Measurements from ENCODE around the gene CRTC1. TPM values are rescaled to one million over a fixed set of nuclear protein-coding genes. Genes with fewer than 3 reads are reported as not detected.

CRTC1 gene
- total and polyA plus RNA-seq, 9 of the 15 experiments (the other 6 are each of a cell fraction or from before 2014, with no cell fraction given): 0.25 to 3.8 (median 1.2) TPM; not detected in 2

DNA sequence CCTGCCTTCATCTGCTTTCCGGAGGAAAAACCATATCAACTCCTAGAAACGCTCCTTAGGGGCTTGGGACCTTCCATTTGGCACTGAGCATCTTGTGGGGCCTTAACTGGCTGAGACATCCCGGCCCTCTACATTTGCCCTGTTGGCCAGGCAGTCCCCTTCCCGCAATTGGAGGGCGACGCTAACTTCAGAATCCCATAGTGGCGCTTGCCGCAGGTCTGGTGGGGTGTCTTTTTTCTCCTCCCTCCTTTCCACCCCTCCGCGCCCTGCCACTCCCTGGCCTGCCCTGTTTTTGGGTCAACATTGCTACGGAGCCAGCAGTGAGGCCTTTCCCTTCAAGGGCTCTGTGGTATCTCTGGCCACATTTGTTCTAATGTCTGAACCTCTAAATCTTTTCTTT, 13.6 kb upstream of the CRTC1 start:
- Histone ChIP-seq H3K4me2 (ENCODE audit: insufficient read depth, low read length) (no peak overlapping the region), H3K79me2 (ENCODE audit: control insufficient read depth, insufficient read depth, low read length) (no peaks in the 10 kb centered on the region), H3K36me3 (ENCODE audit: control insufficient read depth, insufficient read depth, low read length) (peaks cover 20% of the 10 kb centered on the region; the same call in 1 of the 3 replicates), H3K4me3 (no peak overlapping the region), H3K9me3 (replicated peaks; ENCODE audit: control insufficient read depth, insufficient read depth, low read depth, low read length) (peaks cover 4% of the 10 kb centered on the region), H4K20me1 (replicated peaks; ENCODE audit: control insufficient read depth, insufficient read depth, low read length) (no peaks in the 10 kb centered on the region), H3K27me3 (ENCODE audit: control insufficient read depth in 2 of 2, insufficient read depth in 2 of 2, low read length in 2 of 2) (no peaks in the 10 kb centered on the region), H3K9ac (ENCODE audit: insufficient read depth in 1 of 2, low read depth in 2 of 2, low read length in 2 of 2) (peak overlapping the region in 1 of 2 experiments; percentile 2; a peak in 1 of 4 replicates), H3K27ac (ENCODE audit: extremely low read depth, low read depth, low read length) (no peak overlapping the region), H3K9me1 (ENCODE audit: control insufficient read depth, insufficient read depth, low read length) (no peaks in the 10 kb centered on the region), H2AFZ (ENCODE audit: low read depth, low read length) (no peak overlapping the region), H3K4me1 (replicated peaks in 1 of 2; ENCODE audit: control insufficient read depth in 2 of 2, insufficient read depth in 2 of 2, low read length in 2 of 2) (peaks cover 0 to 20% of the 10 kb centered on the region in 2 experiments; a peak in 2 of 5 replicates)
- no peak for FAIRE-seq
- WGBS (ENCODE audit: insufficient coverage, low coverage, missing lambda C conversion rate): 83% methylated on average over 11 of the region's 11 CpGs
- ChIA-PET POLR2A (interaction anchor here (0.8 kb wide), 1 partner anchor 24 kb away, joined by 8 read pairs; no protein-coding TSS in a partner anchor), CTCF (ENCODE audit: low intra/inter-chr PET ratio) (no interaction called here)
- intact Hi-C loops (cut with micrococcal nuclease) (no loop called here), in situ Hi-C loops (cut with MboI) (no loop called here)
- BruUV-seq (replicated peaks): no TSS peak
- DNase-seq (ENCODE audit: extremely low read depth in 1 of 4, low spot score in 3 of 4): no peak
- ATAC-seq: no peak
- TF ChIP-seq TCF7 (IDR thresholded peaks at IDR 0.05; ENCODE audit: borderline replicate concordance): no peak
- no peak for TF ChIP-seq BRF1 (IDR thresholded peaks at IDR 0.05; ENCODE audit: borderline replicate concordance, extremely low read depth, insufficient read length)
- no peak for TF ChIP-seq CTBP1 (IDR thresholded peaks at IDR 0.05; ENCODE audit: borderline replicate concordance)
- TF ChIP-seq HNRNPL (IDR thresholded peaks at IDR 0.05; ENCODE audit: low read depth, low read length): no peak
- no peak for TF ChIP-seq ZFP91 (CRISPR knock-in tag; IDR thresholded peaks at IDR 0.05)
- no peak for TF ChIP-seq ZNF124 (CRISPR knock-in tag; IDR thresholded peaks at IDR 0.05)
- TF ChIP-seq, protein P1, sequence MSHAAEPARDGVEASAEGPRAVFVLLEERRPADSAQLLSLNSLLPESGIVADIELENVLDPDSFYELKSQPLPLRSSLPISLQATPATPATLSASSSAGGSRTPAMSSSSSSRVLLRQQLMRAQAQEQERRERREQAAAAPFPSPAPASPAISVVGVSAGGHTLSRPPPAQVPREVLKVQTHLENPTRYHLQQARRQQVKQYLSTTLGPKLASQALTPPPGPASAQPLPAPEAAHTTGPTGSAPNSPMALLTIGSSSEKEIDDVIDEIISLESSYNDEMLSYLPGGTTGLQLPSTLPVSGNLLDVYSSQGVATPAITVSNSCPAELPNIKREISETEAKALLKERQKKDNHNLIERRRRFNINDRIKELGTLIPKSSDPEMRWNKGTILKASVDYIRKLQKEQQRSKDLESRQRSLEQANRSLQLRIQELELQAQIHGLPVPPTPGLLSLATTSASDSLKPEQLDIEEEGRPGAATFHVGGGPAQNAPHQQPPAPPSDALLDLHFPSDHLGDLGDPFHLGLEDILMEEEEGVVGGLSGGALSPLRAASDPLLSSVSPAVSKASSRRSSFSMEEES (CRISPR knock-in tag; IDR thresholded peaks at IDR 0.05): no peak
- TF ChIP-seq ZNF318 (IDR thresholded peaks at IDR 0.05; ENCODE audit: borderline replicate concordance in 1 of 2, low read depth in 1 of 2): no peak
- TF ChIP-seq ZNF354B (CRISPR knock-in tag; IDR thresholded peaks at IDR 0.05): no peak
- TF ChIP-seq MIER1 (IDR thresholded peaks at IDR 0.05; ENCODE audit: low read depth): no peak
- no peak for TF ChIP-seq CXXC5 (CRISPR knock-in tag; IDR thresholded peaks at IDR 0.05)

Data from K562 (cell line).